Brain microvascular endothelial cell (primary cell): ENCODE data around the gene HDDC2.
"Not testable (repeated sequence)": the region's sequence is repeated elsewhere in the genome, so short reads cannot be mapped to it uniquely, and the experiment has no call there.

Experiments
- DNase-seq: peaks from one replicate; pipeline ENCODE4 v3.0.0-alpha.2; 2020
- H3K27ac ChIP-seq: fragments of 250-450 bp; sonication (Bioruptor Pico); 2 replicates; pipeline ENCODE4 v1.5.1; 2020; ENCODE audit warnings: mild to moderate bottlenecking, moderate library complexity
- H3K27me3 ChIP-seq: fragments of 250-450 bp; sonication (Bioruptor Pico); replicated peaks from 2 replicates; pipeline ENCODE4 v1.5.1; 2020; ENCODE audit warnings: mild to moderate bottlenecking
- H3K36me3 ChIP-seq: fragments of 250-450 bp; sonication (Bioruptor Pico); replicated peaks from 2 replicates; pipeline ENCODE4 v1.5.1; 2020; ENCODE audit warnings: mild to moderate bottlenecking
- H3K4me3 ChIP-seq: 2 replicates; pipeline ENCODE4 v1.5.1; 2011; ENCODE audit warnings: low read depth, mild to moderate bottlenecking, control low read depth, low read length, moderate library complexity
- in situ Hi-C: cut with HindIII; loops from 2 replicates; pipeline ENCODE4 v1.10.0; 2017; ENCODE audit warnings: low sequenced_read_pairs, low pct_ligation_motif_present
- TF ChIP-seq, protein P1 (sequence below): IDR thresholded peaks from 2 replicates; pipeline ENCODE4 v1.5.1; 2011; ENCODE audit warnings: low read depth, mild to moderate bottlenecking, moderate library complexity, low read length, control low read depth, inconsistent platforms; ENCODE audit errors: missing control alignments

HDDC2 gene

DNA sequence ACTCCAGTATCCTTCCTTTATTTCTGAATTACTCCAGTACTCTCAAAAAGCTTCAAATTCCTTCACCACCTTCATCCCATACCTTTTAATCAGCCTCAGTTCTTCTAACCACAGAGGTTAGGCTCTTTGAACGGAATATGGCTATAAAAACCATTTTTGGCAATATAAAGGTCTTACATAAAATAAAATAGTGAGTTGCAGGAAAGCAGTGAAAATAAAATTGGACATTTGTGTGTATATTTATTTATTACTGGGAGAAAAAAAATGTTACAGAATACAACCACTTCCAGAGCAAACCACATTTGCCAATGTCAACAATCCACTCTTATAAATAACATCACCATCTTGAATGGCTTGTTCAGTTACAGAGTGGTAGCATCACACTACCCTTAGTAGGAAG lies 7.7 kb downstream of the HDDC2 start:
- H3K36me3 ChIP-seq: peaks cover 27% of the 10 kb centered on the region
- DNase-seq: no peak

DNA sequence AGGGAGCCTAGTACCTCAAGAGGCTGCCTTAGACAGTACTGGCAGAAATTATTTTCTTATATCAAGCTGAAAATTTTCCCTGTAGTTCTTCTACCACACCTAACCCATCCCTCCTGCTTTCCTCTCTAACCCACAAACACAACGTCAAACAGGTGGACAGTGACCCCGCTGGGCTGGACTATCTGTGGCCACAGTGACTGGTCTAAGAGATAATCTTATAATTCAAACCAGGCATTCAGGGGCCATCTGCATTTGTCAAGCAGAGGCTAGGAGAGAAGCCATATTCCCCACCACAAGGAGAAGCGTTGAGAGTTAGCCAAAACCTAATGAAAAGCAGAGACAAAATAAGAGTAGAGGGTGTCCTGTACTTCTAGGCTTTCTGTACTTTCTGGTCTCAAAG lies 8.2 kb downstream of the HDDC2 start:
- no peak for DNase-seq
- TF ChIP-seq, protein P1, sequence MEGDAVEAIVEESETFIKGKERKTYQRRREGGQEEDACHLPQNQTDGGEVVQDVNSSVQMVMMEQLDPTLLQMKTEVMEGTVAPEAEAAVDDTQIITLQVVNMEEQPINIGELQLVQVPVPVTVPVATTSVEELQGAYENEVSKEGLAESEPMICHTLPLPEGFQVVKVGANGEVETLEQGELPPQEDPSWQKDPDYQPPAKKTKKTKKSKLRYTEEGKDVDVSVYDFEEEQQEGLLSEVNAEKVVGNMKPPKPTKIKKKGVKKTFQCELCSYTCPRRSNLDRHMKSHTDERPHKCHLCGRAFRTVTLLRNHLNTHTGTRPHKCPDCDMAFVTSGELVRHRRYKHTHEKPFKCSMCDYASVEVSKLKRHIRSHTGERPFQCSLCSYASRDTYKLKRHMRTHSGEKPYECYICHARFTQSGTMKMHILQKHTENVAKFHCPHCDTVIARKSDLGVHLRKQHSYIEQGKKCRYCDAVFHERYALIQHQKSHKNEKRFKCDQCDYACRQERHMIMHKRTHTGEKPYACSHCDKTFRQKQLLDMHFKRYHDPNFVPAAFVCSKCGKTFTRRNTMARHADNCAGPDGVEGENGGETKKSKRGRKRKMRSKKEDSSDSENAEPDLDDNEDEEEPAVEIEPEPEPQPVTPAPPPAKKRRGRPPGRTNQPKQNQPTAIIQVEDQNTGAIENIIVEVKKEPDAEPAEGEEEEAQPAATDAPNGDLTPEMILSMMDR: no peak
- no peak overlapping the region for H3K4me3 ChIP-seq
- no peak overlapping the region for H3K27ac ChIP-seq
- in situ Hi-C loops: no loop called here
- no peaks in the 10 kb centered on the region for H3K27me3 ChIP-seq
- peaks cover 27% of the 10 kb centered on the region for H3K36me3 ChIP-seq

More for the DNA sequence above, 7.7 kb downstream of the HDDC2 start:
- H3K27ac ChIP-seq: no peak overlapping the region
- H3K4me3 ChIP-seq: no peak overlapping the region
- in situ Hi-C loops: no loop called here
- no peaks in the 10 kb centered on the region for H3K27me3 ChIP-seq
- TF ChIP-seq, protein P1: no peak

DNA sequence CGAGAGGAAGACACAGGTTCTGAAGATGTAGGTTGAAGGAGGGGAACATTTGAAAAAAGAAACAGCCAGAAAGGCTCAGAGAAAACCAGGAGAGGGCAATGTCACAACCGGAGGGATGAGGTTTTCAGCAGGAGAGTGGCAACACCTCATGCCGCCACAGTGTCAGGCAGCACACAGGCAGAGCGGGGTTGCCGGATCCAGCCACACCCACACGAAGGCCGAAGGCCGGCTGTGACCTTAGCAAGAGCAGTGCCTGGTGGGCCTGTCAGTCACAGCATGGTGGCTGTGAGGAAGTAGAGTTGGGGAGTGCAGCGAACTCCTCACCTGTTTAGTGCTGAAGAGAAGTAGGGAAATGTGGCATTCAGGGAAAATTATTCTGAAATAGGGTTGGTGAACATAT lies 14.0 kb downstream of the HDDC2 start:
- in situ Hi-C loops: no loop called here
- H3K36me3 ChIP-seq: peaks cover 12% of the 10 kb centered on the region
- no peak for DNase-seq
- no peaks in the 10 kb centered on the region for H3K27me3 ChIP-seq
- TF ChIP-seq, protein P1: no peak
- H3K4me3 ChIP-seq: no peak overlapping the region
- no peak overlapping the region for H3K27ac ChIP-seq

DNA sequence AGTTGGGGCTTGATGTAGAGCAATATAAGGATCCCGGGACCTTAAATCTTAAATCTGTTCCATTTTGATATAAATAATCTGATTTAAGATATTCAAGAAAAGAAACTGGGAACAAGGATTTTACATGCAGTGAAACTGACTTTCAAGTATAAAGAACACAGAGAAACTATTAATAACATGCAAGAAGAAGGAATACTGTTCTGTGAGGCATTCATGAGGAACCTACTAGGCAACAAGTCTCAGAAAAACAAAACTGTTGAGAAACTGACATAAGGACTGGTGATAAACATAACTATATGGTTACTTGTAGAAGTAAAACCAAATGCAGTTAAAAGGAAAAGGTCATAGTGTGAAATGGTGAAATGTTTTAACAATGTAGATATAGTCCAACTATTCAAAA lies 15.8 kb downstream of the HDDC2 start:
- TF ChIP-seq, protein P1: no peak
- no peak overlapping the region for H3K27ac ChIP-seq
- H3K4me3 ChIP-seq: no peak overlapping the region
- in situ Hi-C loops: no loop called here
- no peaks in the 10 kb centered on the region for H3K27me3 ChIP-seq
- no peak for DNase-seq
- peaks cover 6% of the 10 kb centered on the region for H3K36me3 ChIP-seq

DNA sequence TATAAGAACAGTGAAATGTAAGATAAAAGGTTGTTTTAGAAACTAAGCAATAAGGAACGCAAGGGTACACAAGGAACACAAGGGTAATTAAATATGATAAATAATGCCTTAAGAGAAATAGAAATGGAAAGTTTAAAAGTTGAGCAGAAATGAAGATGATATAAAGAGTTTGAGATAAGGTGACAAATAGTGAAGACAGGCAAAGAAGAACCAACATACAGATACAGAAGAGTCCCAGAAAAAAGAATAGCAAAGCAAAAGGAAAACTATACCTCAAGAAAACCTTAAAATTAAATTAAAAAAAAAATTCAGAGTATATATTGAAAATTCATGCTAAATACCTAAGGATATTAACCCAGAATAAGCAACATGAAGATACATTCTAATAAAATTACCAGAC lies 16.4 kb downstream of the HDDC2 start:
- H3K27ac ChIP-seq: no peak overlapping the region
- in situ Hi-C loops: no loop called here
- H3K4me3 ChIP-seq: no peak overlapping the region
- H3K36me3 ChIP-seq: peaks cover 10% of the 10 kb centered on the region
- TF ChIP-seq, protein P1: no peak
- no peak for DNase-seq
- H3K27me3 ChIP-seq: no peaks in the 10 kb centered on the region

DNA sequence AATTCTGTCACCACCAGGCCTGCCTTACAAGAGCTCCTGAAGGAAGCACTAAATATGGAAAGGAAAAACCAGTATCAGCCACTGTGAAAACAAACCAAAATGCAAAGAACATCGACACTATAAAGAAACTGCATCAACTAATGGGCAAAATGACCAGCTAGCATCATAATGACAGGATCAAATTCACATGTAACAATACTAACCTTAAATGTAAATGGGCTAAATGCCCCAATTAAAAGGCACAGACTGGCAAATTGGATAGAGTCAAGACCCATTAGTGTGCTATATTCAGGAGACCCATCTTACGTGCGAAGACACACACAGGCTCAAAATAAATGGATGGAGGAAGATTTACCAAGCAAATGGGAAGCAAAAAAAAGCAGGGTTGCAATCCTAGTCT lies 19.3 kb downstream of the HDDC2 start:
- DNase-seq, H3K27me3 ChIP-seq, H3K27ac ChIP-seq, H3K4me3 ChIP-seq, in situ Hi-C loops, H3K36me3 ChIP-seq: not testable (repeated sequence)

DNA sequence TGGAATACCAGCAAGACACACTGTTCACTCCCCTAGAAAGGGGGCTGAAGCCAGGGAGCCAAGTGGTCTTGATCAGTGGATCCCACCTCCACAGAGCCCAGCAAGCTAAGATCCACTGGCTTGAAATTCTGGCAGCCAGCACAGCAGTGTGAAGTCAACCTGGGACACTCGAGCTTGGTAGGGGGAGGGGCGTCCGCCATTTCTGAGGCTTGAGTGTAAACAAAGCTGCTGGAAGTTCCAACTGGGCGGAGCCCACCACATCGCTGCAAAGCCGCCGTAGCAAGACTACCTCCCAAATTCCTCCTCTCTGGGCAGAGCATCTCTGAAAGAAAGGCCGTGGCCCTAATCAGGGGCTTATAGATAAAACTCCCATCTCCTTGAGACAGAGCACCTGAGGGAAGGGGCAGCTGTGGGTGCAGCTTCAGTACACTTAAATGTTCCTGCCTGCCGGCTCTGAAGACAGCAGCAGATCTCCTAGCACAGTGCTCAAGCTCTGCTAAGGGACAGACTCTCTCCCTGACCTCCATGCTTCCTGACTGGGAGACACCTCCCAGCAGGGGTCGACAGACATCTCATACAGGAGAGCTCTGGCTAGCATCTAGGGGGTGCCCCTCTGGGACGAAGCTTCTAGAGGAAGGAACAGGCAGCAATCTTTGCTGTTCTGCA lies 21.3 kb downstream of the HDDC2 start:
- H3K4me3 ChIP-seq, H3K27me3 ChIP-seq, in situ Hi-C loops, DNase-seq, H3K27ac ChIP-seq: not testable (repeated sequence)
- peaks cover 14% of the 10 kb centered on the region for H3K36me3 ChIP-seq
